ENCODE results near the gene RARB.

- TF ChIP-seq CTCF (IDR thresholded peaks at IDR 0.05) (no peak), EP300 (IDR thresholded peaks at IDR 0.05) (no peak)
These were observed 156.1 kb downstream of the RARB start for GRCh38 chr3:25584011-25584789.
